K562 (cell line): ENCODE results near the gene TRIM45. TPM values are rescaled to one million over a fixed set of nuclear protein-coding genes. Genes with fewer than 3 reads are reported as not detected.

ENCODE experiments used
- ARID1B ChIP-seq: fragments of 450-650 bp; IDR thresholded peaks from 2 replicates; pipeline ENCODE4 v1.6.1; 2016; ENCODE audit warnings: antibody characterized with exemption, mild to moderate bottlenecking, inconsistent platforms
- BRD9 ChIP-seq: fragments of 450-650 bp; IDR thresholded peaks from 2 replicates; pipeline ENCODE4 v1.6.1; 2018; ENCODE audit warnings: low read depth; ENCODE audit not compliant: partially characterized antibody
- CREM ChIP-seq: IDR thresholded peaks from 2 replicates; pipeline ENCODE4 v1.6.1; 2014; ENCODE audit warnings: antibody characterized with exemption, low read depth
- DDX20 ChIP-seq: fragments of 450-650 bp; IDR thresholded peaks from 2 replicates; pipeline ENCODE4 v1.6.1; 2016; ENCODE audit warnings: missing genetic modification characterization, low read depth, mild to moderate bottlenecking, missing compliant biosample characterization, moderate library complexity
- EP300 ChIP-seq: IDR thresholded peaks from 2 replicates; pipeline ENCODE4 v1.6.1; 2012; ENCODE audit warnings: low read length, improper control_type of control experiment
- EP400 ChIP-seq: fragments of 450-650 bp; IDR thresholded peaks from 2 replicates; pipeline ENCODE4 v1.6.1; 2017; ENCODE audit warnings: antibody characterized with exemption, mild to moderate bottlenecking, moderate library complexity
- FOXO4 ChIP-seq: fragments of 450-650 bp; formaldehyde crosslinking; IDR thresholded peaks from 2 replicates; pipeline ENCODE4 v1.4.0; 2020; ENCODE audit warnings: mild to moderate bottlenecking, moderate library complexity
- GABPB1 ChIP-seq: sonication (generic); formaldehyde crosslinking; IDR thresholded peaks from 2 replicates; pipeline ENCODE4 v1.8.0; 2022; ENCODE audit warnings: mild to moderate bottlenecking, missing genetic modification reagents
- GTF2A2 ChIP-seq: IDR thresholded peaks from 2 replicates; pipeline ENCODE4 v1.6.1; 2016; ENCODE audit warnings: mild to moderate bottlenecking, missing genetic modification characterization, missing compliant biosample characterization
- L3MBTL2 ChIP-seq: fragments of 450-650 bp; IDR thresholded peaks from 2 replicates; pipeline ENCODE4 v1.6.1; 2016; ENCODE audit warnings: mild to moderate bottlenecking, moderate library complexity
- MTA3 ChIP-seq: fragments of 450-650 bp; formaldehyde crosslinking; IDR thresholded peaks from 2 replicates; pipeline ENCODE4 v1.6.1; 2017; ENCODE audit warnings: mild to moderate bottlenecking, borderline replicate concordance
- MYC ChIP-seq, 2 experiments: fragments of 250-450 bp in 1 of 2; sonication (Bioruptor Pico) in 1 of 2; IDR thresholded peaks; 2 replicates each; pipeline versions ENCODE4 v1.5.1 to v1.6.1; 2012 to 2021; ENCODE audit warnings: low read depth in 2 of 2, borderline replicate concordance in 1 of 2, improper control_type of control experiment in 1 of 2, low read length in 1 of 2, mild to moderate bottlenecking in 1 of 2, moderate library complexity in 1 of 2
- NCOA1 ChIP-seq: fragments of 450-650 bp; IDR thresholded peaks from 2 replicates; pipeline ENCODE4 v1.6.1; 2016; ENCODE audit warnings: low read depth
- NCOA6 ChIP-seq: fragments of 450-650 bp; IDR thresholded peaks from 2 replicates; pipeline ENCODE4 v1.6.1; 2017; ENCODE audit warnings: mild to moderate bottlenecking
- NFXL1 ChIP-seq: fragments of 450-650 bp; formaldehyde crosslinking; IDR thresholded peaks from 2 replicates; pipeline ENCODE4 v1.4.0; 2021; ENCODE audit warnings: mild to moderate bottlenecking
- PTTG1 ChIP-seq: fragments of 450-650 bp; IDR thresholded peaks from 2 replicates; pipeline ENCODE4 v1.6.1; 2016; ENCODE audit warnings: low read depth, mild to moderate bottlenecking, missing genetic modification characterization, missing compliant biosample characterization
- RCOR1 ChIP-seq, 2 experiments: IDR thresholded peaks; 2 replicates each; pipeline ENCODE4 v1.6.1; 2012; ENCODE audit warnings: low read depth in 2 of 2, low read length in 2 of 2, borderline replicate concordance in 1 of 2, improper control_type of control experiment in 1 of 2
- SNRNP70 ChIP-seq: fragments of 200-400 bp; formaldehyde crosslinking; optimal IDR thresholded peaks from 2 replicates; pipeline ENCODE3; 2017; ENCODE audit warnings: low read depth, low read length
- TCF3 ChIP-seq: sonication (generic); formaldehyde crosslinking; IDR thresholded peaks from 2 replicates; pipeline ENCODE4 v1.4.0; 2020; ENCODE audit warnings: mild to moderate bottlenecking, missing genetic modification reagents
- TEAD4 ChIP-seq, 2 experiments: sonication (generic) in 1 of 2; formaldehyde crosslinking in 1 of 2; IDR thresholded peaks; 2 replicates each; pipeline versions ENCODE4 v1.6.1 to v1.8.0; 2012 to 2022; ENCODE audit warnings: borderline replicate concordance in 1 of 2, inconsistent platforms in 1 of 2, low read length in 1 of 2, mild to moderate bottlenecking in 1 of 2, missing genetic modification reagents in 1 of 2
- ZNF133 ChIP-seq: fragments of 250-450 bp; sonication (Bioruptor Pico); IDR thresholded peaks from 2 replicates; pipeline ENCODE4 v1.4.0; 2020; ENCODE audit warnings: mild to moderate bottlenecking
- ZNF224 ChIP-seq: sonication (generic); formaldehyde crosslinking; IDR thresholded peaks from 2 replicates; pipeline ENCODE4 v1.8.0; 2022; ENCODE audit warnings: mild to moderate bottlenecking, missing genetic modification reagents
- ZNF316 ChIP-seq: fragments of 450-650 bp; IDR thresholded peaks from 2 replicates; pipeline ENCODE4 v1.6.1; 2016
- ZNF699 ChIP-seq: fragments of 250-450 bp; sonication (Bioruptor Pico); IDR thresholded peaks from 2 replicates; pipeline ENCODE4 v1.8.0; 2021; ENCODE audit warnings: mild to moderate bottlenecking, moderate library complexity; ENCODE audit not compliant: insufficient replicate concordance
- polyA plus RNA-seq, 8 experiments: library from polyadenylated mRNA; depleted of rRNA in 4 of 8; stranded (reverse) in 5 of 8; unstranded in 3 of 8; fragments of >200 nt; fragmentation: Nextera tagmentation in 2 of 8; fragmentation: Illumina TruSeq in 1 of 8; extraction: Ambion mirVana in 2 of 8; extraction: Trizol in 1 of 8; gene quantifications; 2 replicates each; pipeline versions ENCODE4 v1.2.1 to v1.2.3, GENCODE V29; 2011 to 2014; ENCODE audit warnings: inconsistent platforms in 1 of 8, missing spikeins in 1 of 8
- total RNA-seq, 7 experiments: library from RNA; depleted of rRNA in 6 of 7; stranded (reverse); fragments of >200 nt in 6 of 7; fragmentation: Illumina TruSeq in 2 of 7; extraction: Trizol in 2 of 7; gene quantifications; 2 replicates each; pipeline versions ENCODE4 v1.2.1 to v1.2.3, GENCODE V29; 2011 to 2021; ENCODE audit warnings: low replicate concordance in 1 of 7
- TF ChIP-seq, protein P1 (sequence below): sonication (generic); formaldehyde crosslinking; IDR thresholded peaks from 2 replicates; pipeline ENCODE4 v1.8.1; 2022; ENCODE audit warnings: missing genetic modification reagents
- TF ChIP-seq, protein P2 (sequence below): fragments of 450-650 bp; IDR thresholded peaks from 2 replicates; pipeline ENCODE4 v1.6.1; 2016; ENCODE audit warnings: antibody characterized with exemption

Gene TRIM45
- total and polyA plus RNA-seq, 9 of the 15 experiments (the other 6 are each of a cell fraction or from before 2014, with no cell fraction given) = 1.9 to 6.2 (median 3.6) TPM

DNA sequence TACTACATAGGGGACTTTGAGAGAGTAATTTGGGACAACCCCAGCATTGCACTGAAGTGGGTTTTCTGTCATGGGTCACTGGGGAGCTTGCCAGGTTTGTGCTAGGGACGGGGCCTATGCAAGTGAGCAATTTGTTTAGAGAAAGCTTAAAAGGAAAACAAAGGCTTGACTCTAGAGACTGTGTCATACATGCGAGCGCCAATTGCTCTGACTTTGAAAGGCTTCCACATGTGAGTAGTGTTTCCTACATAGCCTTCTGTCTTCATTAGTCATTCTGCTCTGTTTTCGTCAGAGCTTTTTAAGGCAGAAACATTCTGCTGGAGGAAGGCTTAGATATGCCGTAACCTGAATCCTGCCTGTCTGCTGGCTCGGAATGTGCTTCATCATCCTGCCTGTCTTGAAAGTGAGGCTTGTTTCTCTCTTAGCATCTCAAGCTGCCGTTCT lies 28.4 kb downstream of the TRIM45 start (continued):
- TF ChIP-seq TEAD4 (IDR thresholded peaks at IDR 0.05; ENCODE audit: low read length) (peak; percentile 88), TEAD4 (CRISPR knock-in tag; IDR thresholded peaks at IDR 0.05; ENCODE audit: borderline replicate concordance) (peak; percentile 40; the same call in 1 of the 2 replicates), ZNF316 (peak; percentile 94), MYC (IDR thresholded peaks at IDR 0.05; ENCODE audit: low read depth, low read length) (0 out of 2 replicates have a peak, but pooled peaks have one; percentile 40), MYC (CRISPR knock-in tag; IDR thresholded peaks at IDR 0.05; ENCODE audit: borderline replicate concordance, low read depth) (no peak), SNRNP70 (no peak), BRD9 (no peak), ZNF133 (no peak), ZNF699 (no peak), NCOA6 (no peak), NFXL1 (CRISPR knock-in tag) (0 out of 2 replicates have a peak, but pooled peaks have one; percentile 12), L3MBTL2 (0 out of 2 replicates have a peak, but pooled peaks have one; percentile 13), MTA3 (0 out of 2 replicates have a peak, but pooled peaks have one; percentile 20), ARID1B (peak; percentile 65), RCOR1 (IDR thresholded peaks at IDR 0.05; ENCODE audit: borderline replicate concordance in 1 of 2, low read depth in 2 of 2, low read length in 2 of 2) (peak in 1 of 2 experiments; percentile 67; a peak in 1 of 4 replicates), PTTG1 (tag) (no peak), ZNF224 (CRISPR knock-in tag) (no peak), GTF2A2 (tag) (no peak), NCOA1 (no peak), GABPB1 (CRISPR knock-in tag) (no peak), CREM (peak; percentile 32; the same call in 1 of the 2 replicates), EP300 (peak; percentile 45; the same call in 1 of the 2 replicates), FOXO4 (CRISPR knock-in tag) (no peak), EP400 (0 out of 2 replicates have a peak, but pooled peaks have one; percentile 30), TCF3 (CRISPR knock-in tag) (peak; percentile 24; the same call in 1 of the 2 replicates), DDX20 (tag) (no peak)
- TF ChIP-seq, protein P1, sequence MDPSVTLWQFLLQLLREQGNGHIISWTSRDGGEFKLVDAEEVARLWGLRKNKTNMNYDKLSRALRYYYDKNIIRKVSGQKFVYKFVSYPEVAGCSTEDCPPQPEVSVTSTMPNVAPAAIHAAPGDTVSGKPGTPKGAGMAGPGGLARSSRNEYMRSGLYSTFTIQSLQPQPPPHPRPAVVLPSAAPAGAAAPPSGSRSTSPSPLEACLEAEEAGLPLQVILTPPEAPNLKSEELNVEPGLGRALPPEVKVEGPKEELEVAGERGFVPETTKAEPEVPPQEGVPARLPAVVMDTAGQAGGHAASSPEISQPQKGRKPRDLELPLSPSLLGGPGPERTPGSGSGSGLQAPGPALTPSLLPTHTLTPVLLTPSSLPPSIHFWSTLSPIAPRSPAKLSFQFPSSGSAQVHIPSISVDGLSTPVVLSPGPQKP = no peak
- TF ChIP-seq, protein P2, sequence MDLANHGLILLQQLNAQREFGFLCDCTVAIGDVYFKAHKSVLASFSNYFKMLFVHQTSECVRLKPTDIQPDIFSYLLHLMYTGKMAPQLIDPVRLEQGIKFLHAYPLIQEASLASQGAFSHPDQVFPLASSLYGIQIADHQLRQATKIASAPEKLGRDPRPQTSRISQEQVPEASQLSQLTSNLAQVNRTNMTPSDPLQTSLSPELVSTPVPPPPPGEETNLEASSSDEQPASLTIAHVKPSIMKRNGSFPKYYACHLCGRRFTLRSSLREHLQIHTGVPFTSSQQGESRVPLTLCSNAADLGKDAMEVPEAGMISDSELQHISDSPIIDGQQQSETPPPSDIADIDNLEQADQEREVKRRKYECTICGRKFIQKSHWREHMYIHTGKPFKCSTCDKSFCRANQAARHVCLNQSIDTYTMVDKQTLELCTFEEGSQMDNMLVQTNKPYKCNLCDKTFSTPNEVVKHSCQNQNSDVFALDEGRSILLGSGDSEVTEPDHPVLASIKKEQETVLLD = no peak
